ENCODE results near the gene FAM107B.

GRCh38 chr10:14519785-14520184, 254.9 kb downstream of the FAM107B start:
- TF ChIP-seq CTCF (conservative IDR thresholded peaks at IDR 0.05; ENCODE audit: low read depth, low read length) (no peak), CEBPB (IDR thresholded peaks at IDR 0.05; ENCODE audit: low read depth, low read length) (no peak), SMC3 (IDR thresholded peaks at IDR 0.05; ENCODE audit: low read depth, low read length) (no peak), POLR2A (IDR thresholded peaks at IDR 0.05; ENCODE audit: low read depth, low read length) (no peak), MXI1 (IDR thresholded peaks at IDR 0.05; ENCODE audit: borderline replicate concordance, low read depth, low read length) (no peak), RAD21 (IDR thresholded peaks at IDR 0.05; ENCODE audit: low read length) (no peak), USF2 (IDR thresholded peaks at IDR 0.05; ENCODE audit: low read depth, low read length) (no peak), BHLHE40 (IDR thresholded peaks at IDR 0.05; ENCODE audit: low read depth, low read length) (no peak), FOS (IDR thresholded peaks at IDR 0.05; ENCODE audit: low read depth, low read length) (no peak), MAZ (IDR thresholded peaks at IDR 0.05; ENCODE audit: borderline replicate concordance, low read depth, low read length) (no peak), RFX5 (IDR thresholded peaks at IDR 0.05; ENCODE audit: low read depth, low read length) (no peak), MAFK (IDR thresholded peaks at IDR 0.05; ENCODE audit: low read depth, low read length) (no peak)

Measured in IMR-90 (cell line).